HG03439 (cell line): ENCODE results near the gene ADGRG1.

Source experiments
- ATAC-seq: cut with Tn5 transposase; IDR thresholded peaks from one replicate; pipeline ENCODE4 v1.9.1; 2021; ENCODE audit warnings: mild to moderate bottlenecking, moderate library complexity; ENCODE audit not compliant: unreplicated experiment

ADGRG1 gene

GRCh38 chr16:57647136-57647875 lies 18.9 kb downstream of the ADGRG1 start:
- ATAC-seq: no peak

GRCh38 chr16:57648125-57648524 lies 19.7 kb downstream of the ADGRG1 start:
- ATAC-seq: no peak

- peak; percentile 69 for ATAC-seq
These were observed 20.4 kb downstream of the ADGRG1 start for GRCh38 chr16:57648581-57649442.

GRCh38 chr16:57649443-57649751 lies 21.0 kb downstream of the ADGRG1 start:
- ATAC-seq: no peak

GRCh38 chr16:57649846-57650245 lies 21.4 kb downstream of the ADGRG1 start:
- no peak for ATAC-seq

GRCh38 chr16:57651344-57652333 lies 23.2 kb downstream of the ADGRG1 start:
- no peak for ATAC-seq

GRCh38 chr16:57652695-57653471 lies 24.5 kb downstream of the ADGRG1 start:
- no peak for ATAC-seq

GRCh38 chr16:57653936-57654335 lies 25.5 kb downstream of the ADGRG1 start:
- ATAC-seq: no peak

- ATAC-seq: no peak
These were observed 28.0 kb downstream of the ADGRG1 start for GRCh38 chr16:57656342-57656955.

GRCh38 chr16:57657228-57657627 lies 28.8 kb downstream of the ADGRG1 start:
- ATAC-seq: no peak

GRCh38 chr16:57658130-57658877 lies 29.9 kb downstream of the ADGRG1 start:
- no peak for ATAC-seq

- ATAC-seq: no peak
These were observed 30.6 kb downstream of the ADGRG1 start for GRCh38 chr16:57658878-57659674.

- ATAC-seq: no peak
These were observed 32.5 kb downstream of the ADGRG1 start for GRCh38 chr16:57660715-57661463.

GRCh38 chr16:57661510-57661909 lies 33.1 kb downstream of the ADGRG1 start:
- no peak for ATAC-seq

- no peak for ATAC-seq
These were observed 33.8 kb downstream of the ADGRG1 start for GRCh38 chr16:57661936-57662906.

- no peak for ATAC-seq
These were observed 35.0 kb downstream of the ADGRG1 start for GRCh38 chr16:57663436-57663835.
